Endothelial cell of umbilical vein (primary cell): ENCODE measurements around the gene NFIC.

Experiments
- CTCF ChIP-seq, 2 donors: IDR thresholded peaks; 1 replicate in 1 of 2; 2 replicates in 1 of 2; pipeline ENCODE4 v1.5.1; 2011; ENCODE audit warnings: low read length in 2 of 2, mild to moderate bottlenecking in 2 of 2, moderate library complexity in 2 of 2, control low read depth in 1 of 2, inconsistent platforms in 1 of 2, low read depth in 1 of 2; ENCODE audit not compliant: insufficient read depth in 1 of 2; ENCODE audit errors: extremely low read depth in 1 of 2
- EZH2 ChIP-seq: IDR thresholded peaks from 2 replicates; pipeline ENCODE4 v1.6.1; 2012; ENCODE audit warnings: borderline replicate concordance, low read depth, mild to moderate bottlenecking, moderate library complexity, low read length, inconsistent platforms; ENCODE audit not compliant: severe bottlenecking
- FOS ChIP-seq: IDR thresholded peaks from 2 replicates; pipeline ENCODE4 v1.6.1; 2011; ENCODE audit warnings: mild to moderate bottlenecking, low read length, moderate library complexity, borderline replicate concordance; ENCODE audit not compliant: insufficient read depth
- GATA2 ChIP-seq: IDR thresholded peaks from 2 replicates; pipeline ENCODE4 v1.7.0; 2011; ENCODE audit warnings: low read depth, mild to moderate bottlenecking, moderate library complexity, mixed read lengths, low read length; ENCODE audit not compliant: insufficient read length, insufficient read depth
- JUN ChIP-seq: IDR thresholded peaks from 2 replicates; pipeline ENCODE4 v1.6.1; 2011; ENCODE audit warnings: borderline replicate concordance, low read depth; ENCODE audit not compliant: insufficient read length, insufficient read depth
- MAX ChIP-seq: IDR thresholded peaks from 2 replicates; pipeline ENCODE4 v1.6.1; 2011; ENCODE audit not compliant: insufficient read depth, insufficient read length
- MYC ChIP-seq: IDR thresholded peaks from one replicate; pipeline ENCODE4 v1.6.1; 2011; ENCODE audit warnings: mild to moderate bottlenecking, low read depth, low read length
- POLR2A ChIP-seq: IDR thresholded peaks from 2 replicates; pipeline ENCODE4 v1.6.1; 2012; ENCODE audit warnings: low read depth, mild to moderate bottlenecking, control low read depth, low read length
- POLR2AphosphoS5 ChIP-seq: IDR thresholded peaks from 2 replicates; pipeline ENCODE4 v1.6.1; 2012; ENCODE audit warnings: low read depth, mild to moderate bottlenecking, control low read depth, low read length, moderate library complexity; ENCODE audit not compliant: insufficient read depth

- no peak for TF ChIP-seq CTCF (IDR thresholded peaks at IDR 0.05; ENCODE audit: extremely low read depth in 1 of 2, insufficient read depth in 1 of 2, low read depth in 1 of 2, low read length in 2 of 2)
- no peak for TF ChIP-seq POLR2AphosphoS5
- no peak for TF ChIP-seq MAX
- TF ChIP-seq POLR2A, result no peak
- TF ChIP-seq EZH2, result no peak
- no peak for TF ChIP-seq JUN
- TF ChIP-seq MYC, result no peak
- no peak for TF ChIP-seq FOS
- no peak for TF ChIP-seq GATA2
Observed at GRCh38 chr19:3479177-3479833, 112.9 kb downstream of the NFIC start.
